ENCODE measurements around the gene APOL6. TPM values are rescaled to one million over a fixed set of nuclear protein-coding genes. Genes with fewer than 3 reads are reported as not detected.

APOL6 gene
- total RNA-seq, 2 donors from 2014 or later = 6.0 to 7.9 TPM

DNA sequence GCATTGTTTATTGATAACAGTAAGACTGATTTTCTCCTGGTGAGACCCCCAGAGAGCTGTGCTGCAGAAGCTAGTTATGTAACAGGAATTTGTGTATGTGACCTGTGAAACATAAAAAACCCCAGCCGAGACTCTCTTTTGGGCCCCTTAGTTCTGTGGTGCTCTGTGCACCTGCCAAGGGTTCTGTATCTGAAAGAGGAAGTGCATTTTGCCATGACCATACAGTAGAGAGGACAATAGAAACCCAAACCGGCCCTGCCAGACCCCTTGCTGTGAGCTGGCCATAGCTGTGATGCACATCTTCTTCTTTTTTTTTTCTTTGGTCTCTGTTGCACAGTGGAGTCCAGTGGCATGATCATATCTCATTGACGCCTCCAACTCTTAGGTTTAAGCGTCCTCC lies 38.1 kb downstream of the APOL6 start:
- no peak for TF ChIP-seq POLR2A (IDR thresholded peaks at IDR 0.05)
- TF ChIP-seq, protein P1, sequence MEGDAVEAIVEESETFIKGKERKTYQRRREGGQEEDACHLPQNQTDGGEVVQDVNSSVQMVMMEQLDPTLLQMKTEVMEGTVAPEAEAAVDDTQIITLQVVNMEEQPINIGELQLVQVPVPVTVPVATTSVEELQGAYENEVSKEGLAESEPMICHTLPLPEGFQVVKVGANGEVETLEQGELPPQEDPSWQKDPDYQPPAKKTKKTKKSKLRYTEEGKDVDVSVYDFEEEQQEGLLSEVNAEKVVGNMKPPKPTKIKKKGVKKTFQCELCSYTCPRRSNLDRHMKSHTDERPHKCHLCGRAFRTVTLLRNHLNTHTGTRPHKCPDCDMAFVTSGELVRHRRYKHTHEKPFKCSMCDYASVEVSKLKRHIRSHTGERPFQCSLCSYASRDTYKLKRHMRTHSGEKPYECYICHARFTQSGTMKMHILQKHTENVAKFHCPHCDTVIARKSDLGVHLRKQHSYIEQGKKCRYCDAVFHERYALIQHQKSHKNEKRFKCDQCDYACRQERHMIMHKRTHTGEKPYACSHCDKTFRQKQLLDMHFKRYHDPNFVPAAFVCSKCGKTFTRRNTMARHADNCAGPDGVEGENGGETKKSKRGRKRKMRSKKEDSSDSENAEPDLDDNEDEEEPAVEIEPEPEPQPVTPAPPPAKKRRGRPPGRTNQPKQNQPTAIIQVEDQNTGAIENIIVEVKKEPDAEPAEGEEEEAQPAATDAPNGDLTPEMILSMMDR (IDR thresholded peaks at IDR 0.05) = no peak
- Histone ChIP-seq H3K9me3 (no peaks in the 10 kb centered on the region), H3K27me3 (no peaks in the 10 kb centered on the region), H3K27ac (no peak overlapping the region), H3K36me3 (replicated peaks in 1 of 2; ENCODE audit: insufficient read depth in 1 of 2, low read depth in 2 of 2) (no peaks in the 10 kb centered on the region), H3K4me1 (no peaks in the 10 kb centered on the region), H3K4me3 (no peak overlapping the region)
- ATAC-seq (no peak), DNase-seq (no peak)
- 78 to 86% methylated on average over 4 of the region's 4 CpGs for WGBS, 2 donors
- intact Hi-C loops (cut with DNase I) = no loop called here

DNA sequence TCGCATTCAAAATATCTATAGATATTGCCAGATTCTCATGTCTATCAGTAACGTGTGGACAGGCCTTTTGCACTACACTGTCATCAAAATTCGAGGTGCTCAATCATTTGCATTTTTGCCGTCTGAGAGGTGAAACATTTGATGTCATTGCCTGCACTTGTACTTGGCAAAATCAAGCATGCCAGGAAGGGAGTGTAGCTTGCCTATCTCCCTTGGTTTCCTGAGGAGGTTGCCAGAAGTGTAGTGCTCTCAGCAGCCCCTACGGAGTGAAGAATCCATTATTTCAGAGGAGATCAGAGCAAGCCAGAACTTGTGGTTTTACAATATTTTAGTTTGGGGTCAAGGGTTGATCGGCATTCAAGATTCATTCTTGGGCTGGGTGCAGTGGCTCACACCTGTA lies 39.2 kb downstream of the APOL6 start:
- TF ChIP-seq POLR2A (IDR thresholded peaks at IDR 0.05) = no peak
- TF ChIP-seq, protein P1 (IDR thresholded peaks at IDR 0.05) = no peak
- H3K4me1 ChIP-seq = no peaks in the 10 kb centered on the region
- no peak overlapping the region for H3K27ac ChIP-seq
- H3K4me3 ChIP-seq = no peak overlapping the region
- intact Hi-C loops (cut with DNase I) = no loop called here
- no peaks in the 10 kb centered on the region for H3K36me3 ChIP-seq (replicated peaks in 1 of 2; ENCODE audit: insufficient read depth in 1 of 2, low read depth in 2 of 2)
- no peaks in the 10 kb centered on the region for H3K9me3 ChIP-seq
- WGBS, 2 donors = 75 to 88% methylated on average over 6 of the region's 6 CpGs
- DNase-seq (no peak), ATAC-seq (no peak)
- H3K27me3 ChIP-seq = no peaks in the 10 kb centered on the region

DNA sequence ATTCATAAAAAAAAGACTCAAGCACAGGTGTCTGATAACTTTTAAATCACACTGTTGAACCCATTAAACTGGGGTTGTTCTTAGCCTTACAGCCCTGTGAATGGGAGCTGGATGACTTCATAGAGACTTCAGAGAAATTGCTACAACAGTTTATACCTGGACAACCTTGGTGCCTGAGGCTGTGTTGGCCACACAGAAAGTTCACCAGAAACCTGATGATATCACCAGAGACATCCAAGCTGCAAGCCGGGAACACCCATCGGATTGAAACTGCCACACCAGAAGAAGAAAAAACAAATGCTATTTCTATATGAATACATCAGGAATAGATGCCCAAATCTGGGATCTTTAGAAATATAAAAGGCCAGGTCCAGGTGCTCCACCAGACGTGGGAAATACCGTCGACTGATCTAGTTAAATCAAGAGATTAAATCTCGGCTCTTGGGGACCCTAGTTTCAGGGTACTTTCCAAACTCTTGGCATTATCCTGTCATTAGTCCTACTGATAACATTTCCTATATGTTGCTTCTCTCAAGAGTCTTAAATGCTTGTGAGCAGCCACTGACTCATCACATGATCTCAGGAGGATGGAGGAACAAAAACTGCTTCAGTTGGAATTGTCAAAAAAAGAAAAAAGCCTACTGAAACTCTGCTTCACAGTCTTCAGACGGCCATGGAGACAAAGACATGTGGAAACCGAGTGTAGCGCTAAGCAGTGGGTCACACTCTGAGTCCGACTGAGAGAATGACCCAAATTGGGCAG lies 40.8 kb downstream of the APOL6 start:
- H3K9me3 ChIP-seq = no peaks in the 10 kb centered on the region
- ATAC-seq (no peak), DNase-seq (no peak)
- intact Hi-C loops (cut with DNase I) = no loop called here
- H3K4me3 ChIP-seq = no peak overlapping the region
- H3K4me1 ChIP-seq = no peaks in the 10 kb centered on the region
- H3K27me3 ChIP-seq = no peaks in the 10 kb centered on the region
- H3K27ac ChIP-seq = no peak overlapping the region
- H3K36me3 ChIP-seq (replicated peaks in 1 of 2; ENCODE audit: insufficient read depth in 1 of 2, low read depth in 2 of 2) = no peaks in the 10 kb centered on the region
- TF ChIP-seq POLR2A (IDR thresholded peaks at IDR 0.05) = no peak
- TF ChIP-seq, protein P1 (IDR thresholded peaks at IDR 0.05) = no peak
- 78 to 85% methylated on average over 10 of the region's 10 CpGs for WGBS, 2 donors

DNA sequence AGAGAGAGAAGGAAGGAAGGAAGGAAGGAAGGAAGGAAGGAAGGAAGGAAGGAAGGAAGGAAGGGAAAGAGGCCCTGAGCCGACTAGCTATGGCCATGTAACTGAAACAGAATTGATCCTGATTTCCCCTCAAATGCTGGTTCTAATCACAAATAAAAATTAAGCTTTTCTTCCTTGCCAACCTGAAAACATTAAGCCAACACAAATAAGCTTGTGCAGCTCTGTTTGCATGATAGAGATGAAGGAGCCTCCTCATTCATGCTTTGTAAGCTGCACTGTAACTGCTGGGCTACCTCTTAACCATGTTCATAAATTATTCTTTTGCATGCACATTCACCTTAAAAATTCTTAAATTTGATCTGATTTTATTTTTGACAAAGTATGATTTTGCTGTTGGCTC lies 41.8 kb downstream of the APOL6 start:
- Histone ChIP-seq H3K4me1 (no peaks in the 10 kb centered on the region), H3K4me3 (no peak overlapping the region), H3K9me3 (no peaks in the 10 kb centered on the region), H3K36me3 (replicated peaks in 1 of 2; ENCODE audit: insufficient read depth in 1 of 2, low read depth in 2 of 2) (no peaks in the 10 kb centered on the region), H3K27ac (no peak overlapping the region), H3K27me3 (no peaks in the 10 kb centered on the region)
- WGBS, 2 donors = 54 to 85% methylated on average over 1 of the region's 1 CpG
- ATAC-seq (no peak), DNase-seq (no peak)
- TF ChIP-seq, protein P1 (IDR thresholded peaks at IDR 0.05) = no peak
- TF ChIP-seq POLR2A (IDR thresholded peaks at IDR 0.05) = no peak
- intact Hi-C loops (cut with DNase I) = no loop called here

DNA sequence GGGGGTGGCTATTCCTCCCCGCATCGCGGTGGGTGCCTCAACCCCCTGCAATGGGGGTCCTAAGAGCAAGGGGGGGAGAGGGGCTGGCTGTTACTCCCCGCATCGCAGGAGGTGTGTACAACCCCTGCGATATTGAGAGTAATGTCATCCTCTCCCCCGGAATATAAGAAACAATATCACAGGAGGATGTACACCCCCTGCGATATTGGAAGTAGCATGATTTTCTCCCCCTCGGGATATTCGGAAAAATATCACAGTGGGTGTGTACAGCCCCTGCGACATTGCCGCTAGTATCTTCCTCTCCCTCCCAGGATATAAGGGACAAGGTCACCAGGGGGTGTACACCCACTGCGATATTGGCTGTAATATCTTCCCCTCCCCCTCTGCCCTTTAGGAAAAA lies 47.0 kb downstream of the APOL6 start:
- no peaks in the 10 kb centered on the region for H3K9me3 ChIP-seq
- H3K4me3 ChIP-seq = no peak overlapping the region
- WGBS, 2 donors = 81 to 86% methylated on average over 10 to 11 of the region's 13 CpGs
- no peak for DNase-seq
- H3K27ac ChIP-seq = no peak overlapping the region
- TF ChIP-seq, protein P1 (IDR thresholded peaks at IDR 0.05) = no peak
- no peak for TF ChIP-seq POLR2A (IDR thresholded peaks at IDR 0.05)
- intact Hi-C loops (cut with DNase I) = no loop called here
- no peaks in the 10 kb centered on the region for H3K27me3 ChIP-seq
- H3K36me3 ChIP-seq (replicated peaks in 1 of 2; ENCODE audit: insufficient read depth in 1 of 2, low read depth in 2 of 2) = no peaks in the 10 kb centered on the region
- H3K4me1 ChIP-seq = no peaks in the 10 kb centered on the region
- ATAC-seq = no peak

Data from body of pancreas (tissue), 4 donors.